Superior temporal gyrus (tissue), 1 donor: ENCODE results near the gene SHROOM4.

ENCODE experiments used
- DNase-seq: peaks from one replicate; pipeline ENCODE4 v3.0.0-alpha.2; 2016; ENCODE audit errors: extremely low spot score

SHROOM4 gene

GRCh38 chrX:50778272-50778671, 35.7 kb downstream of the SHROOM4 start:
- DNase-seq = no peak

GRCh38 chrX:50776248-50776647, 37.7 kb downstream of the SHROOM4 start:
- no peak for DNase-seq

GRCh38 chrX:50771382-50771781, 42.6 kb downstream of the SHROOM4 start:
- no peak for DNase-seq

GRCh38 chrX:50770702-50771101, 43.3 kb downstream of the SHROOM4 start:
- no peak for DNase-seq

GRCh38 chrX:50769389-50770063, 44.5 kb downstream of the SHROOM4 start:
- peak; percentile 82 for DNase-seq

- no peak for DNase-seq
These were observed 45.2 kb downstream of the SHROOM4 start for GRCh38 chrX:50768801-50769200.

- no peak for DNase-seq
These were observed 48.0 kb downstream of the SHROOM4 start for GRCh38 chrX:50765986-50766385.

- no peak for DNase-seq
These were observed 51.4 kb downstream of the SHROOM4 start for GRCh38 chrX:50762578-50762977.

GRCh38 chrX:50756276-50756675, 57.7 kb downstream of the SHROOM4 start:
- no peak for DNase-seq

- DNase-seq = no peak
These were observed 62.9 kb downstream of the SHROOM4 start for GRCh38 chrX:50751091-50751490.

- DNase-seq = peak; percentile 55
These were observed 66.5 kb downstream of the SHROOM4 start for GRCh38 chrX:50747471-50747900.

- DNase-seq = no peak
These were observed 77.3 kb downstream of the SHROOM4 start for GRCh38 chrX:50736656-50737055.

- no peak for DNase-seq
These were observed 87.7 kb downstream of the SHROOM4 start for GRCh38 chrX:50726296-50726695.

- DNase-seq = no peak
These were observed 88.7 kb downstream of the SHROOM4 start for GRCh38 chrX:50725310-50725709.

GRCh38 chrX:50723006-50723405, 91.0 kb downstream of the SHROOM4 start:
- no peak for DNase-seq

GRCh38 chrX:50721764-50722521, 92.1 kb downstream of the SHROOM4 start:
- no peak for DNase-seq

- DNase-seq = no peak
These were observed 94.4 kb downstream of the SHROOM4 start for GRCh38 chrX:50719614-50720013.

- DNase-seq = no peak
These were observed 95.2 kb downstream of the SHROOM4 start for GRCh38 chrX:50718776-50719175.

GRCh38 chrX:50716706-50717105, 97.3 kb downstream of the SHROOM4 start:
- DNase-seq = no peak

GRCh38 chrX:50712777-50713176, 101.2 kb downstream of the SHROOM4 start:
- no peak for DNase-seq

GRCh38 chrX:50711907-50712306, 102.1 kb downstream of the SHROOM4 start:
- no peak for DNase-seq

GRCh38 chrX:50707955-50708699, 105.9 kb downstream of the SHROOM4 start:
- no peak for DNase-seq

- DNase-seq = no peak
These were observed 106.6 kb downstream of the SHROOM4 start for GRCh38 chrX:50707405-50707804.
